WTC11 (cell line): ENCODE results near the gene RRAD. TPM values are rescaled to one million over a fixed set of nuclear protein-coding genes. Genes with fewer than 3 reads are reported as not detected.
"Not testable (repeated sequence)": the region's sequence is repeated elsewhere in the genome, so short reads cannot be mapped to it uniquely, and the experiment has no call there.

ENCODE experiments used
- ATAC-seq: fragments of 200-7000 bp; cut with Tn5 transposase; 2 replicates; pipeline ENCODE4 v1.10.0; 2021; ENCODE audit warnings: mild to moderate bottlenecking, moderate library complexity
- CTCF ChIA-PET: fragments of 300-600 bp; sonication (Branson Sonifier 250); formaldehyde crosslinking; loops from one replicate; lab custom pipeline; 2021; ENCODE audit warnings: antibody characterized with exemption; lab: Charles Lee
- POLR2A ChIA-PET: fragments of 350-600 bp; sonication (Branson Sonifier 250); formaldehyde crosslinking; loops from one replicate; lab custom pipeline; 2021; ENCODE audit warnings: antibody characterized with exemption; lab: Charles Lee
- DNase-seq: peaks from one replicate; pipeline ENCODE4 v3.0.0; 2021; ENCODE audit warnings: low spot score
- H3K27ac Mint-ChIP-seq: 2 replicates; pipeline ENCODE4 v1.8.0; 2021; ENCODE audit warnings: mixed read lengths
- H3K27me3 Mint-ChIP-seq: 2 replicates; pipeline ENCODE4 v1.8.0; 2021; ENCODE audit warnings: low read depth, mild to moderate bottlenecking, moderate library complexity, mixed read lengths
- H3K36me3 Mint-ChIP-seq: 2 replicates; pipeline ENCODE4 v1.8.0; 2021; ENCODE audit warnings: mixed read lengths
- H3K4me1 Mint-ChIP-seq: 2 replicates; pipeline ENCODE4 v1.8.0; 2022; ENCODE audit warnings: mixed read lengths
- H3K4me3 Mint-ChIP-seq: 2 replicates; pipeline ENCODE4 v1.8.0; 2021; ENCODE audit warnings: mild to moderate bottlenecking, moderate library complexity, mixed read lengths
- H3K9me3 Mint-ChIP-seq: 2 replicates; pipeline ENCODE4 v1.8.0; 2021; ENCODE audit warnings: mixed read lengths
- E2F5 ChIP-seq: sonication (generic); formaldehyde crosslinking; IDR thresholded peaks from 2 replicates; pipeline ENCODE4 v1.8.1; 2022; ENCODE audit warnings: mild to moderate bottlenecking, moderate library complexity, missing genetic modification reagents
- FOXJ3 ChIP-seq: sonication (generic); formaldehyde crosslinking; IDR thresholded peaks from 2 replicates; pipeline ENCODE4 v1.9.0; 2021; ENCODE audit warnings: missing genetic modification reagents, mild to moderate bottlenecking, borderline replicate concordance
- FOXP1 ChIP-seq: sonication (generic); formaldehyde crosslinking; IDR thresholded peaks from 2 replicates; pipeline ENCODE4 v1.8.0; 2022; ENCODE audit warnings: missing genetic modification reagents, mild to moderate bottlenecking, moderate library complexity, borderline replicate concordance
- GRHL2 ChIP-seq: fragments of 250-450 bp; sonication (Bioruptor Pico); IDR thresholded peaks from 2 replicates; pipeline ENCODE4 v1.8.0; 2022; ENCODE audit warnings: mild to moderate bottlenecking, moderate library complexity; ENCODE audit not compliant: insufficient replicate concordance, severe bottlenecking
- GTF2I ChIP-seq: fragments of 250-450 bp; sonication (Bioruptor Pico); conservative IDR thresholded peaks from 2 replicates; pipeline ENCODE4 v1.4.0; 2021; ENCODE audit warnings: mild to moderate bottlenecking
- HMGA2 ChIP-seq: fragments of 250-450 bp; sonication (Bioruptor Pico); IDR thresholded peaks from 2 replicates; pipeline ENCODE4 v1.4.0; 2021; ENCODE audit warnings: mild to moderate bottlenecking, moderate library complexity
- JUN ChIP-seq: sonication (generic); formaldehyde crosslinking; IDR thresholded peaks from 2 replicates; pipeline ENCODE4 v1.8.0; 2023; ENCODE audit warnings: mild to moderate bottlenecking, missing genetic modification reagents
- MXD4 ChIP-seq: fragments of 250-450 bp; sonication (Bioruptor Pico); IDR thresholded peaks from 2 replicates; pipeline ENCODE4 v1.8.0; 2021; ENCODE audit warnings: mild to moderate bottlenecking, moderate library complexity, borderline replicate concordance
- NFE2L1 ChIP-seq: sonication (generic); formaldehyde crosslinking; IDR thresholded peaks from 2 replicates; pipeline ENCODE4 v1.8.1; 2023; ENCODE audit warnings: missing genetic modification reagents
- NR3C1 ChIP-seq: sonication (generic); formaldehyde crosslinking; conservative IDR thresholded peaks from 2 replicates; pipeline ENCODE4 v1.8.1; 2023; ENCODE audit warnings: low read depth, mild to moderate bottlenecking, missing genetic modification reagents
- OVOL2 ChIP-seq: fragments of 250-450 bp; sonication (Bioruptor Pico); IDR thresholded peaks from 2 replicates; pipeline ENCODE4 v1.9.0; 2021; ENCODE audit warnings: mild to moderate bottlenecking, borderline replicate concordance
- SMAD4 ChIP-seq: sonication (generic); formaldehyde crosslinking; IDR thresholded peaks from 2 replicates; pipeline ENCODE4 v1.8.0; 2022; ENCODE audit warnings: mild to moderate bottlenecking, missing genetic modification reagents
- STAT6 ChIP-seq: sonication (generic); formaldehyde crosslinking; conservative IDR thresholded peaks from 2 replicates; pipeline ENCODE4 v1.8.1; 2023; ENCODE audit warnings: mild to moderate bottlenecking, low read depth, missing genetic modification reagents, moderate library complexity
- USF2 ChIP-seq: sonication (generic); formaldehyde crosslinking; IDR thresholded peaks from 2 replicates; pipeline ENCODE4 v1.8.1; 2023; ENCODE audit warnings: mild to moderate bottlenecking, missing genetic modification reagents, moderate library complexity
- ZBTB21 ChIP-seq: sonication (generic); formaldehyde crosslinking; IDR thresholded peaks from 2 replicates; pipeline ENCODE4 v1.8.1; 2023; ENCODE audit warnings: mild to moderate bottlenecking, missing genetic modification reagents, borderline replicate concordance
- ZNF121 ChIP-seq: sonication (generic); formaldehyde crosslinking; IDR thresholded peaks from 2 replicates; pipeline ENCODE4 v1.8.0; 2023; ENCODE audit warnings: missing genetic modification reagents
- ZNF263 ChIP-seq: sonication (generic); formaldehyde crosslinking; IDR thresholded peaks from 2 replicates; pipeline ENCODE4 v1.8.1; 2022; ENCODE audit warnings: low read depth, mild to moderate bottlenecking, moderate library complexity, missing genetic modification reagents
- total RNA-seq: library from RNA; stranded (reverse); gene quantifications from 3 replicates; pipeline ENCODE4 v1.2.3, GENCODE V29; 2021
- TF ChIP-seq, protein P1 (sequence below): fragments of 250-450 bp; sonication (Bioruptor Pico); IDR thresholded peaks from 2 replicates; pipeline ENCODE4 v2.1.2; 2022; ENCODE audit warnings: mild to moderate bottlenecking, moderate library complexity
- TF ChIP-seq, protein P2 (sequence below): sonication (generic); formaldehyde crosslinking; IDR thresholded peaks from 2 replicates; pipeline ENCODE4 v1.8.1; 2022; ENCODE audit warnings: low read depth, mild to moderate bottlenecking, moderate library complexity, missing genetic modification reagents, borderline replicate concordance

RRAD gene
- total RNA-seq, 1 experiment from 2014 or later: 0.52 TPM

- no peak for TF ChIP-seq HMGA2 (CRISPR knock-in tag)
- no peak for TF ChIP-seq GRHL2 (CRISPR knock-in tag)
Measured at GRCh38 chr16:66946541-66946940, 21.2 kb upstream of the RRAD start (continued).

- Mint-ChIP-seq H3K9me3 (no peaks in the 10 kb centered on the region), H3K4me3 (no peak overlapping the region), H3K36me3 (peaks cover 13% of the 10 kb centered on the region; the same call in 1 of the 2 replicates), H3K4me1 (peaks cover 12% of the 10 kb centered on the region), H3K27ac (no peak overlapping the region), H3K27me3 (peaks cover 43% of the 10 kb centered on the region)
- POLR2A ChIA-PET: no interaction called here
- TF ChIP-seq ZNF121 (CRISPR knock-in tag) (0 out of 2 replicates have a peak, but pooled peaks have one; percentile 7), FOXJ3 (CRISPR knock-in tag) (no peak)
- no peak for DNase-seq
- CTCF ChIA-PET: interaction anchor here (1.0 to 2.5 kb wide), 3 partner anchors 15 to 209 kb away, joined by 3 to 9 read pairs (median 4); partner anchors contain the start of gene CES3
- no peak for ATAC-seq
Measured at GRCh38 chr16:66945939-66946338, 20.6 kb upstream of the RRAD start.

DNA sequence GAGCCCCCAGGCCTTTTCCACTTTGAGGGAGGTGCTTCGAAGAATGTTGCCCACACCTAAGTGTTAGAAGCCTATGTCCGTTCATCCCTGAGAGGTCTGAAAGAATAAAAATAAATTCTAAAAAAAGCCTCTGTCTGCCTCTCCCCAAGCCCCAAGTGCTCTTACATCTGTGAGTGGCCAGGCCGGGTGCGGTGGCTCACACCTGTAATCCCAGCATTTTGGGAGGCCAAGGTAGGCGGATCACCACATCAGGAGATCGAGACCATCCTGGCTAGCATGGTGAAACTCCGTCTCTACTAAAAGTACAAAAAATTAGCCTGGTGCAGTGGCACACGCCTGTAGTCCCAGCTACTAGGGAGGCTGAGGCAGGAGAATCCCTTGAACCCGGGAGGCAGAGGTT is 19.6 kb upstream of the RRAD start:
- H3K9me3 Mint-ChIP-seq, H3K4me3 Mint-ChIP-seq, DNase-seq, H3K27ac Mint-ChIP-seq, ATAC-seq, POLR2A ChIA-PET: not testable (repeated sequence)
- CTCF ChIA-PET: interaction anchor here (1.0 to 2.9 kb wide), 6 partner anchors 16 to 210 kb away, joined by 3 to 10 read pairs (median 4); partner anchors contain the start of genes CES3 and NAE1
- peaks cover 34% of the 10 kb centered on the region for H3K27me3 Mint-ChIP-seq
- H3K36me3 Mint-ChIP-seq: peaks cover 16% of the 10 kb centered on the region; the same call in 1 of the 2 replicates
- peaks cover 12% of the 10 kb centered on the region for H3K4me1 Mint-ChIP-seq

DNA sequence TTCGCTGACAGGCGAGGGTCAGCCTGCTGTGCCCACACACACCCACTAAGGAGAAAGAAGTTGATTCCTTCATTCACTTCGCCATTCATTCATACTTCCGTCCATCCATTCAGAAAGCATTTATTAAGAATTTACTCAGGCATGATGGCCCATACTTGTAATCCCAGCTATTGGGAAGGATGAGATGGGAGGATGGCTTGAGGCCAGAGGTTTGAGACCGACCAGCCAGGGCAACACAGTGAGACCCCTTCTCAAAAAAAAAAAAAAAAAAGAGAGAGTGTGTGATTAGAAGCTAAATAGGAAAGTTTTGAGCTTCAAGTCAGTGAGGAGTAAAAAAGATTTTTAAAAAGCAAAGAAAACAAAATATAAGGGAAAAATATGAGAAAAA is 18.7 kb upstream of the RRAD start:
- no peak overlapping the region for H3K27ac Mint-ChIP-seq

DNA sequence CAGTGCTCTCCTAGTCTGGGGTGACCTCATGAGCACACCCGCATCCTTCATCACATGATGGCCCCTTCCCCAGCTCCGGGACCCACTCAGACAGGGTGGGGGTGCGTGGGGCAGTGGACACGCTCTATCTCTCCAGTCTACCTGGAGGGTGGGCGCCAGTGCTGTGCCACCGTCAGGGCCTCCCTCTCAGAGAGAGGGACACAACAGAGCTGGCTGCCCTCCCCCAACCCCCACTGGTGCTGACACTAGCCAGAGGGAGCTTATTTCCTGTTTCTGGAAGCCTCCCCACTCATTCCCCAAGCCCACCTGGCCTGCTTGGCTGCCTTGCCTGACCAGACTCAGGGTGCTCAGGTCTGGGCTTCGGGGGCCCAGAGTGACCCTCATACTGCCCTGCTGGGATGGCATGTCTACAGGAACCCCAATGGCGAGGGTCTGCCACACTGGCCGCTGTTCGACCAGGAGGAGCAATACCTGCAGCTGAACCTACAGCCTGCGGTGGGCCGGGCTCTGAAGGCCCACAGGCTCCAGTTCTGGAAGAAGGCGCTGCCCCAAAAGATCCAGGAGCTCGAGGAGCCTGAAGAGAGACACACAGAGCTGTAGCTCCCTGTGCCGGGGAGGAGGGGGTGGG is 18.2 kb upstream of the RRAD start:
- ATAC-seq: no peak
- Mint-ChIP-seq H3K4me1 (peaks cover 11% of the 10 kb centered on the region), H3K27ac (no peak overlapping the region), H3K9me3 (no peaks in the 10 kb centered on the region), H3K36me3 (peaks cover 18% of the 10 kb centered on the region), H3K4me3 (no peak overlapping the region), H3K27me3 (peaks cover 19% of the 10 kb centered on the region)
- ChIA-PET POLR2A (interaction anchor here (0.6 to 0.7 kb wide), 2 partner anchors 10 to 73 kb away, joined by 4 read pairs; no protein-coding TSS in a partner anchor), CTCF (interaction anchor here (0.6 to 2.9 kb wide), 6 partner anchors 15 to 212 kb away, joined by 3 to 10 read pairs (median 5); partner anchors contain the start of gene CES3)
- DNase-seq: no peak
- TF ChIP-seq NR3C1 (CRISPR knock-in tag) (no peak), OVOL2 (CRISPR knock-in tag) (no peak), HMGA2 (CRISPR knock-in tag) (no peak), STAT6 (CRISPR knock-in tag) (no peak), FOXP1 (no peak), ZBTB21 (CRISPR knock-in tag) (no peak), MXD4 (CRISPR knock-in tag) (no peak), ZNF263 (CRISPR knock-in tag) (no peak), JUN (no peak), USF2 (CRISPR knock-in tag) (no peak), E2F5 (CRISPR knock-in tag) (no peak), NFE2L1 (no peak), SMAD4 (CRISPR knock-in tag) (no peak)
- TF ChIP-seq, protein P1, sequence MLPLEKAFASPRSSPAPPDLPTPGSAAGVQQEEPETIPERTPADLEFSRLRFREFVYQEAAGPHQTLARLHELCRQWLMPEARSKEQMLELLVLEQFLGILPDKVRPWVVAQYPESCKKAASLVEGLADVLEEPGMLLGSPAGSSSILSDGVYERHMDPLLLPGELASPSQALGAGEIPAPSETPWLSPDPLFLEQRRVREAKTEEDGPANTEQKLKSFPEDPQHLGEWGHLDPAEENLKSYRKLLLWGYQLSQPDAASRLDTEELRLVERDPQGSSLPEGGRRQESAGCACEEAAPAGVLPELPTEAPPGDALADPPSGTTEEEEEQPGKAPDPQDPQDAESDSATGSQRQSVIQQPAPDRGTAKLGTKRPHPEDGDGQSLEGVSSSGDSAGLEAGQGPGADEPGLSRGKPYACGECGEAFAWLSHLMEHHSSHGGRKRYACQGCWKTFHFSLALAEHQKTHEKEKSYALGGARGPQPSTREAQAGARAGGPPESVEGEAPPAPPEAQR (CRISPR knock-in tag): no peak
- TF ChIP-seq, protein P2, sequence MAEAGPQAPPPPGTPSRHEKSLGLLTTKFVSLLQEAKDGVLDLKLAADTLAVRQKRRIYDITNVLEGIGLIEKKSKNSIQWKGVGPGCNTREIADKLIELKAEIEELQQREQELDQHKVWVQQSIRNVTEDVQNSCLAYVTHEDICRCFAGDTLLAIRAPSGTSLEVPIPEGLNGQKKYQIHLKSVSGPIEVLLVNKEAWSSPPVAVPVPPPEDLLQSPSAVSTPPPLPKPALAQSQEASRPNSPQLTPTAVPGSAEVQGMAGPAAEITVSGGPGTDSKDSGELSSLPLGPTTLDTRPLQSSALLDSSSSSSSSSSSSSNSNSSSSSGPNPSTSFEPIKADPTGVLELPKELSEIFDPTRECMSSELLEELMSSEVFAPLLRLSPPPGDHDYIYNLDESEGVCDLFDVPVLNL: no peak

More for the DNA sequence above, 18.7 kb upstream of the RRAD start:
- no peak for ATAC-seq
- DNase-seq: no peak
- Mint-ChIP-seq H3K27me3 (peaks cover 24% of the 10 kb centered on the region), H3K4me1 (peaks cover 12% of the 10 kb centered on the region), H3K36me3 (peaks cover 18% of the 10 kb centered on the region), H3K9me3 (no peaks in the 10 kb centered on the region), H3K4me3 (no peak overlapping the region)
- ChIA-PET POLR2A (interaction anchor here (0.6 to 0.7 kb wide), 2 partner anchors 9 to 73 kb away, joined by 4 read pairs; no protein-coding TSS in a partner anchor), CTCF (interaction anchor here (0.6 to 2.9 kb wide), 6 partner anchors 16 to 211 kb away, joined by 3 to 10 read pairs (median 4); partner anchors contain the start of genes CES3 and NAE1)
- TF ChIP-seq ZNF121 (CRISPR knock-in tag): peak; percentile 65; the same call in 1 of the 2 replicates
- TF ChIP-seq GTF2I (CRISPR knock-in tag): no peak
